Brain microvascular endothelial cell (primary cell): Measurements from ENCODE around the gene PAK6.

Source experiments
- DNase-seq: peaks from one replicate; pipeline ENCODE4 v3.0.0-alpha.2; 2020
- H3K27ac ChIP-seq: fragments of 250-450 bp; sonication (Bioruptor Pico); 2 replicates; pipeline ENCODE4 v1.5.1; 2020; ENCODE audit warnings: mild to moderate bottlenecking, moderate library complexity
- H3K27me3 ChIP-seq: fragments of 250-450 bp; sonication (Bioruptor Pico); replicated peaks from 2 replicates; pipeline ENCODE4 v1.5.1; 2020; ENCODE audit warnings: mild to moderate bottlenecking
- H3K36me3 ChIP-seq: fragments of 250-450 bp; sonication (Bioruptor Pico); replicated peaks from 2 replicates; pipeline ENCODE4 v1.5.1; 2020; ENCODE audit warnings: mild to moderate bottlenecking
- H3K4me3 ChIP-seq: 2 replicates; pipeline ENCODE4 v1.5.1; 2011; ENCODE audit warnings: low read depth, mild to moderate bottlenecking, control low read depth, low read length, moderate library complexity
- in situ Hi-C: cut with HindIII; loops from 2 replicates; pipeline ENCODE4 v1.10.0; 2017; ENCODE audit warnings: low sequenced_read_pairs, low pct_ligation_motif_present
- TF ChIP-seq, protein P1 (sequence below): IDR thresholded peaks from 2 replicates; pipeline ENCODE4 v1.5.1; 2011; ENCODE audit warnings: low read depth, mild to moderate bottlenecking, moderate library complexity, low read length, control low read depth, inconsistent platforms; ENCODE audit errors: missing control alignments

PAK6 gene

DNA sequence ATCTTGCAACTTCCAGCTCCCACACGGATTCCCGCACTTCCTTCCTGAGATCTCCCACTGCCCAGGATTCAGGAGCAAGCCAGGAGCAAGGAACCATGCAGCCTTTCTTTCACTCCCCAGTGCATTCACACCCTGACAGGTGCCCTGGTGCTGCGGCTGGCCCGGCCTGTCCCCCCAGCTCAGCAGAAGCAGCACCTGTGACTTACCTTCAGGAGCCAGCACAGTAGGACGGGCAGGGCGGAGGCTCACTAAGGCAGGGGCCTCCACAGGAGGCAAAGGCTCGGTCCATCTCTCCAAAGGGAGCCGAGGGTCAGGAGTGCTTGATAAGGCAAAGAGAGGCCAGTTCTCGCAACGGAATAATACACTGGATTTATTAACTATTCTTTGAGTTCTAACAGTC is 39.2 kb downstream of the PAK6 start:
- peaks cover 39% of the 10 kb centered on the region for H3K27me3 ChIP-seq
- no peak overlapping the region for H3K27ac ChIP-seq
- H3K36me3 ChIP-seq: no peaks in the 10 kb centered on the region
- in situ Hi-C loops: no loop called here
- no peak overlapping the region for H3K4me3 ChIP-seq
- DNase-seq: no peak
- TF ChIP-seq, protein P1, sequence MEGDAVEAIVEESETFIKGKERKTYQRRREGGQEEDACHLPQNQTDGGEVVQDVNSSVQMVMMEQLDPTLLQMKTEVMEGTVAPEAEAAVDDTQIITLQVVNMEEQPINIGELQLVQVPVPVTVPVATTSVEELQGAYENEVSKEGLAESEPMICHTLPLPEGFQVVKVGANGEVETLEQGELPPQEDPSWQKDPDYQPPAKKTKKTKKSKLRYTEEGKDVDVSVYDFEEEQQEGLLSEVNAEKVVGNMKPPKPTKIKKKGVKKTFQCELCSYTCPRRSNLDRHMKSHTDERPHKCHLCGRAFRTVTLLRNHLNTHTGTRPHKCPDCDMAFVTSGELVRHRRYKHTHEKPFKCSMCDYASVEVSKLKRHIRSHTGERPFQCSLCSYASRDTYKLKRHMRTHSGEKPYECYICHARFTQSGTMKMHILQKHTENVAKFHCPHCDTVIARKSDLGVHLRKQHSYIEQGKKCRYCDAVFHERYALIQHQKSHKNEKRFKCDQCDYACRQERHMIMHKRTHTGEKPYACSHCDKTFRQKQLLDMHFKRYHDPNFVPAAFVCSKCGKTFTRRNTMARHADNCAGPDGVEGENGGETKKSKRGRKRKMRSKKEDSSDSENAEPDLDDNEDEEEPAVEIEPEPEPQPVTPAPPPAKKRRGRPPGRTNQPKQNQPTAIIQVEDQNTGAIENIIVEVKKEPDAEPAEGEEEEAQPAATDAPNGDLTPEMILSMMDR: no peak

DNA sequence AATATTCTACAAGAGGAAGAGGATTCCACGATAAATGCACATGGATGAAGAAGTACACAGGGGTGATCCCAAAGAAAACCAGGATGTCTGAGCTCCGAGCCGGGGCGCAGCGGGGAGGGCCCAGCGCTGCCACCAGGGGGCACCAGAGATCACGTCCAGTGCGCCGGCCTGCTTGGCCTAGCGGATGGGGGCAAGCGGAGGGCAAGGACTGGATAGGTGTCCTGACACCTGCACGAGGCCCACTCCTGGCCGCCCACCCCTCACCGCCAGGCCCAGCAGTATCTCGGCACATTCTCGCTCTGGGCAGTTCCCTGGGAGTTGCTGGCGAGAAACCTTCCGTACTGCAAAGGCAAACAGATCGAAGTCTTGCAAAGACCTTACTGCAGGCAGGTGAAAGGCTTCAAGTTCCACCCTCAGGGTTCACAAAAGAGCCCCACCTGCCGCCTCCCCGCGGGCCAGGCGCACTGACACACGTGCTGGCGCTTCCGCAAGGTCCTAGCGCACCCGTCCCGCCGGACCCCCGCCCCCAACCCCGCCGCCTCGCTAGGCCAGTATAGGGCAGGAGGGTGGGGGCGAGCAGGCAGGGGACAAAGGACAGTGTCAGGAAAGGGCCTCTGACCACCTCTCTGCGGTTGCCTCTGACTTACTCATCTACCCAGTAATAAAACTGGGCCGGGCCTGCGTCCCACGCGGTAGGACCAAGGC is 40.7 kb downstream of the PAK6 start:
- H3K27me3 ChIP-seq: peaks cover 48% of the 10 kb centered on the region
- DNase-seq: peak; percentile 31

DNA sequence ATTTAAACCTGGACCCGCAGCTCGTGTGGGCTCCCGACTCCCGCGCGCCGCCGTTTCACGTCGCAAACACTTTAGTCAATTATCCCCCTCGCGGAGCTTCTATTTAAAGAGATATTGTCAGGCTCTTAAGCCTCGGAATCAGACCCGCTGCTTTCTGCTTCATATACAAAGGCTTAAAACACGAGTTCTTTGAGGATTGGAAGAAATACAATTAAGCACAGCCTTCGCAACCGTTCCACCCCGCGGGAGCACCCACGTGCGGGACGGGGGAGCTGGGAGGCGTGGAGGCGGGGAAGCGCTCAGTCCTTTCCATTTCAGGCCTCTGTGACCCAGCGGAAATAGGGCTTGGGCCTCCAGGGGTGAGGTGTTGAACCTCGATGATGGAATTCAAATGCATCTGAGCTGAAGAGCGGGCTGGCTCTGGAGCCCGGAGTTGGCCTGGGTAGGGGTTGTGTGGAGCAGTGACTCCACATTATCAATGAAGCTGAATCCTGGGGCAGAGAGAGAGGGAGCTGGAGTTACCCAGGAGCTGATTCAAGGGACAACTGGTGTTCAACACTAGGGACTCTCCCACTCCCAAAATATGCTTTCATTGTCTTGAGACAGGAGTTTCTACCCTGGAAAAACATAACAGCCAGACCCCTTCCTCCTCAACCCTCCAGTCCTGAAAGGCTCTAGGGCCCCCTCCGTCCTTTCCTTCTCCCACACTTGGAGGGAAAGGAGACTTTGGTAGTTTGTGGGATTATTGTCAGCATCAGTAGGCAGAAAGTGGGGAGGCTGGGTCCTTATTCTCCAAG is 41.6 kb downstream of the PAK6 start:
- peaks cover 48% of the 10 kb centered on the region for H3K27me3 ChIP-seq
- no peak for DNase-seq
- H3K4me3 ChIP-seq: no peak overlapping the region
- H3K36me3 ChIP-seq: no peaks in the 10 kb centered on the region
- TF ChIP-seq, protein P1: no peak
- H3K27ac ChIP-seq: no peak overlapping the region
- in situ Hi-C loops: no loop called here

More for the DNA sequence above, 40.7 kb downstream of the PAK6 start:
- TF ChIP-seq, protein P1: peak; percentile 99
- H3K4me3 ChIP-seq: no peak overlapping the region
- no peaks in the 10 kb centered on the region for H3K36me3 ChIP-seq
- in situ Hi-C loops: no loop called here
- H3K27ac ChIP-seq: no peak overlapping the region

DNA sequence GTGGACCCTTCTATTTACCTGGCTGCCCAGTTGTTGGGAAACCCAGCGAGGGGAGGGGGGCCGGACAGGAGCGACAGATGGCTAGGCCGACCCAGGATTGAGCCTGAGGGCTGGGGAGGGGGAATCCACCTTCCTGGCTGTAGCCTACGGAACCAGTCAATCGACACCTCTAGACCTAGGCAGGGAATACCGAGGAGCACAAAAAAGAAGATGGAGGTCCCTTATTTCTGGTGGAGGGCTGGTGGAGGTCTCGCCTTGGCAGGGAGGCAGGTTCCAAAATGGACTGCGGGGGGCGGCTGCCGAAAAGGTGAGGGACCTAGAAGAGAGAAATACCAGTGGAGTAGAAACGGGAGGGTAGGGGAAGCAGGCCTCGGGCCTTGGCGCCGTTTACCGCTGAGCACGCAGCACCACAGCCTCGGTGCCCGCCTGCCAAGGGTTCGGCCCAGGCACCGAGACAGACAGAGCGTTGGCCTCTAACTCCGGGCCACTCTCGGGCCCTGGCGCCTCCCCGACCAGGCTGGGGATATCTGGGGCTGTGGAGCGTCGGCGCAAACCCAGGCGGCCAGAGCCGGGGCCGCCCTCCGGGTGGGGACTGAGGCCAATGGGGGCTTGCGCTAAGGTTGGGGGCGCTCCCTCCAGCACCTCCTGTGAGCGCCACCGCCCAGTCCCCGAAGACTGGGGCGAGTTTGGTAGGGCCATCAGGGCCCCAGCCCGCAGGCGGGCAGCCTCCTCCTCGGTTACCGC is 42.4 kb downstream of the PAK6 start:
- Histone ChIP-seq H3K27ac (no peak overlapping the region), H3K36me3 (no peaks in the 10 kb centered on the region), H3K4me3 (no peak overlapping the region), H3K27me3 (peaks cover 48% of the 10 kb centered on the region)
- TF ChIP-seq, protein P1: no peak
- in situ Hi-C loops: no loop called here
- DNase-seq: no peak

DNA sequence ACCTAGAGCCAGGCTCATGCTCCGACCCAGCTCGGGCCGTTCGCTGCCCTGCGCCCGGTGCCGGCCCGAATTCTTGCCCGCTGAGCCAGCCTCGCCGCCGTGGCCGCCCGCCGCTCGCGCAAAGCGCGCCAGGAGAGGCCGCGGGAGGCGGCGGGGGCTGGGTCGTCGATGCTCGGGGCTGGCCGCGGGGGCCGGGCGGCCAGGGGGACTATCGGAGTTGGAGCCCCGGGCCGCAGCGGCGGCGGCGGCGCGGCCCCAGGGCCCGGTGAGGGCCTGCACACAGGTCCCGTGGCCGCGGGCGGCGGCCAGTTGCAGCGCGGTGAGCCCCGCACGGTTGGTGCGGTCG is 42.9 kb downstream of the PAK6 start:
- in situ Hi-C loops: no loop called here
- no peak for DNase-seq
- H3K4me3 ChIP-seq: no peak overlapping the region
- H3K27ac ChIP-seq: no peak overlapping the region
- TF ChIP-seq, protein P1: no peak
- peaks cover 48% of the 10 kb centered on the region for H3K27me3 ChIP-seq
- H3K36me3 ChIP-seq: no peaks in the 10 kb centered on the region
